HEK293 (cell line): ENCODE results near the gene MYO15B.

Experiments used
- GLIS2 ChIP-seq: fragments of 450-650 bp; formaldehyde crosslinking; IDR thresholded peaks from 2 replicates; pipeline ENCODE4 v1.5.1; 2016; ENCODE audit warnings: missing biosample characterization, missing genetic modification characterization
- IKZF3 ChIP-seq: fragments of 450-650 bp; IDR thresholded peaks from 2 replicates; pipeline ENCODE4 v1.5.0; 2018; ENCODE audit warnings: missing biosample characterization, mild to moderate bottlenecking, missing genetic modification characterization, moderate library complexity
- KLF17 ChIP-seq: fragments of 450-650 bp; formaldehyde crosslinking; IDR thresholded peaks from 2 replicates; pipeline ENCODE4 v1.5.1; 2016; ENCODE audit warnings: missing biosample characterization, missing genetic modification characterization
- MEIS1 ChIP-seq: sonication (generic); formaldehyde crosslinking; IDR thresholded peaks from 2 replicates; pipeline ENCODE4 v1.8.1; 2022; ENCODE audit warnings: missing genetic modification reagents, mild to moderate bottlenecking, borderline replicate concordance
- RBAK ChIP-seq: fragments of 450-650 bp; formaldehyde crosslinking; IDR thresholded peaks from 2 replicates; pipeline ENCODE4 v1.5.1; 2016; ENCODE audit warnings: missing biosample characterization, missing genetic modification characterization
- SALL2 ChIP-seq: fragments of 450-650 bp; formaldehyde crosslinking; IDR thresholded peaks from 2 replicates; pipeline ENCODE4 v1.5.0; 2017; ENCODE audit warnings: missing biosample characterization, mild to moderate bottlenecking, missing genetic modification characterization, borderline replicate concordance
- SP2 ChIP-seq: fragments of 450-650 bp; formaldehyde crosslinking; IDR thresholded peaks from 2 replicates; pipeline ENCODE4 v1.5.1; 2016; ENCODE audit warnings: missing biosample characterization, missing genetic modification characterization
- ZBTB21 ChIP-seq: fragments of 450-650 bp; formaldehyde crosslinking; IDR thresholded peaks from 2 replicates; pipeline ENCODE4 v1.5.1; 2017; ENCODE audit warnings: missing biosample characterization, missing genetic modification characterization
- ZFHX2 ChIP-seq: fragments of 450-650 bp; formaldehyde crosslinking; conservative IDR thresholded peaks from 2 replicates; pipeline ENCODE4 v1.5.1; 2016; ENCODE audit warnings: missing biosample characterization, missing genetic modification characterization
- ZFP37 ChIP-seq: fragments of 450-650 bp; formaldehyde crosslinking; IDR thresholded peaks from 2 replicates; pipeline ENCODE4 v1.5.1; 2016; ENCODE audit warnings: missing biosample characterization, missing genetic modification characterization
- ZNF140 ChIP-seq: fragments of 450-650 bp; formaldehyde crosslinking; IDR thresholded peaks from 2 replicates; pipeline ENCODE4 v1.5.1; 2016; ENCODE audit warnings: missing biosample characterization, missing genetic modification characterization
- ZNF175 ChIP-seq: fragments of 450-650 bp; formaldehyde crosslinking; IDR thresholded peaks from 2 replicates; pipeline ENCODE4 v1.5.1; 2016; ENCODE audit warnings: missing biosample characterization, missing genetic modification characterization
- ZNF266 ChIP-seq: fragments of 450-650 bp; formaldehyde crosslinking; IDR thresholded peaks from 2 replicates; pipeline ENCODE4 v1.5.1; 2016; ENCODE audit warnings: missing biosample characterization, missing genetic modification characterization, low read depth
- ZNF274 ChIP-seq, 2 experiments: fragments of 200-500 bp in 1 of 2; fragments of 450-650 bp in 1 of 2; sonication (Bioruptor generic) in 1 of 2; formaldehyde crosslinking in 1 of 2; IDR thresholded peaks; 2 replicates each; pipeline versions ENCODE4 v1.5.1 to v1.6.1; 2014 to 2016; ENCODE audit warnings: borderline replicate concordance in 1 of 2, inconsistent platforms in 1 of 2, low read length in 1 of 2, missing biosample characterization in 1 of 2, missing genetic modification characterization in 1 of 2
- ZNF341 ChIP-seq: fragments of 450-650 bp; formaldehyde crosslinking; IDR thresholded peaks from 2 replicates; pipeline ENCODE4; 2016; ENCODE audit warnings: low read depth, missing biosample characterization, missing genetic modification characterization
- ZNF354C ChIP-seq: fragments of 450-650 bp; formaldehyde crosslinking; IDR thresholded peaks from 2 replicates; pipeline ENCODE4 v1.5.1; 2016; ENCODE audit warnings: missing biosample characterization, missing genetic modification characterization, low read depth, borderline replicate concordance
- ZNF391 ChIP-seq: fragments of 450-650 bp; formaldehyde crosslinking; IDR thresholded peaks from 2 replicates; pipeline ENCODE4 v1.5.1; 2016; ENCODE audit warnings: low read depth, missing biosample characterization, missing genetic modification characterization, borderline replicate concordance
- ZNF398 ChIP-seq: fragments of 450-650 bp; formaldehyde crosslinking; IDR thresholded peaks from 2 replicates; pipeline ENCODE4 v1.5.1; 2017; ENCODE audit warnings: missing biosample characterization, missing genetic modification characterization
- ZNF404 ChIP-seq: fragments of 450-650 bp; formaldehyde crosslinking; IDR thresholded peaks from 2 replicates; pipeline ENCODE4 v1.5.1; 2017; ENCODE audit warnings: missing biosample characterization, missing genetic modification characterization
- ZNF416 ChIP-seq: fragments of 450-650 bp; formaldehyde crosslinking; IDR thresholded peaks from 2 replicates; pipeline ENCODE4 v1.5.1; 2016; ENCODE audit warnings: missing biosample characterization, missing genetic modification characterization
- ZNF449 ChIP-seq: fragments of 450-650 bp; formaldehyde crosslinking; IDR thresholded peaks from 2 replicates; pipeline ENCODE4 v1.5.1; 2017; ENCODE audit warnings: missing biosample characterization, mild to moderate bottlenecking, missing genetic modification characterization, moderate library complexity
- ZNF501 ChIP-seq: fragments of 450-650 bp; formaldehyde crosslinking; IDR thresholded peaks from 2 replicates; pipeline ENCODE4 v1.5.1; 2016; ENCODE audit warnings: missing biosample characterization, missing genetic modification characterization
- ZNF560 ChIP-seq: fragments of 450-650 bp; formaldehyde crosslinking; IDR thresholded peaks from 2 replicates; pipeline ENCODE4 v1.5.1; 2017; ENCODE audit warnings: missing biosample characterization, missing genetic modification characterization, borderline replicate concordance
- ZNF585B ChIP-seq: fragments of 450-650 bp; formaldehyde crosslinking; IDR thresholded peaks from 2 replicates; pipeline ENCODE4 v1.5.1; 2016; ENCODE audit warnings: missing biosample characterization, missing genetic modification characterization
- ZNF629 ChIP-seq: fragments of 450-650 bp; formaldehyde crosslinking; IDR thresholded peaks from 2 replicates; pipeline ENCODE4 v1.5.1; 2017; ENCODE audit warnings: missing biosample characterization, missing genetic modification characterization
- ZNF639 ChIP-seq: fragments of 450-650 bp; formaldehyde crosslinking; IDR thresholded peaks from 2 replicates; pipeline ENCODE4 v1.5.1; 2016; ENCODE audit warnings: missing biosample characterization, missing genetic modification characterization
- ZNF645 ChIP-seq: fragments of 450-650 bp; formaldehyde crosslinking; IDR thresholded peaks from 2 replicates; pipeline ENCODE4; 2016; ENCODE audit warnings: missing biosample characterization, missing genetic modification characterization
- ZNF658 ChIP-seq: fragments of 450-650 bp; formaldehyde crosslinking; IDR thresholded peaks from 2 replicates; pipeline ENCODE4; 2016; ENCODE audit warnings: missing biosample characterization, missing genetic modification characterization
- ZNF768 ChIP-seq: fragments of 450-650 bp; formaldehyde crosslinking; IDR thresholded peaks from 2 replicates; pipeline ENCODE4 v1.5.1; 2018; ENCODE audit warnings: missing biosample characterization, mild to moderate bottlenecking, missing genetic modification characterization
- ZNF777 ChIP-seq: fragments of 450-650 bp; formaldehyde crosslinking; IDR thresholded peaks from 2 replicates; pipeline ENCODE4 v1.5.1; 2017; ENCODE audit warnings: missing biosample characterization, missing genetic modification characterization, borderline replicate concordance
- ZSCAN18 ChIP-seq: fragments of 450-650 bp; formaldehyde crosslinking; IDR thresholded peaks from 2 replicates; pipeline ENCODE4 v1.5.1; 2016; ENCODE audit warnings: missing biosample characterization, missing genetic modification characterization

MYO15B gene

GRCh38 chr17:75666959-75667790, 79.6 kb downstream of the MYO15B start, which contains the start of the genes RECQL5 and SAP30BP (continued):
- TF ChIP-seq ZNF449 (tag by site-specific recombination) (no peak), SP2 (tag by site-specific recombination) (peak; percentile 94), ZNF560 (tag by site-specific recombination) (no peak), ZNF266 (tag by site-specific recombination) (no peak), ZNF658 (tag by site-specific recombination) (no peak), GLIS2 (tag by site-specific recombination) (peak; percentile 80), SALL2 (tag by site-specific recombination) (no peak), ZNF777 (tag by site-specific recombination) (no peak), MEIS1 (CRISPR knock-in tag) (no peak), ZNF398 (tag by site-specific recombination) (no peak), RBAK (no peak), KLF17 (tag by site-specific recombination) (peak; percentile 36; the same call in 1 of the 2 replicates), ZNF501 (tag by site-specific recombination) (no peak), ZNF585B (tag by site-specific recombination) (no peak), ZBTB21 (tag by site-specific recombination) (peak; percentile 79), ZFHX2 (tag by site-specific recombination) (peak; percentile 86), ZNF639 (tag by site-specific recombination) (no peak), ZNF354C (tag by site-specific recombination) (no peak), ZNF140 (tag by site-specific recombination) (no peak), ZFP37 (tag by site-specific recombination) (no peak), ZNF341 (no peak), IKZF3 (tag by site-specific recombination) (no peak), ZNF274 (IDR thresholded peaks at IDR 0.05; ENCODE audit: low read length) (no peak), ZNF274 (tag by site-specific recombination; IDR thresholded peaks at IDR 0.05; ENCODE audit: borderline replicate concordance) (no peak), ZSCAN18 (tag by site-specific recombination) (no peak), ZNF645 (no peak), ZNF629 (tag by site-specific recombination) (peak; percentile 89), ZNF175 (tag by site-specific recombination) (no peak), ZNF391 (tag by site-specific recombination) (no peak), ZNF768 (tag by site-specific recombination) (no peak), ZNF404 (tag by site-specific recombination) (no peak), ZNF416 (tag by site-specific recombination) (no peak)
